Mesenchymal stem cell (in vitro differentiated cells and primary cell): ENCODE measurements around the gene PAOX.

Experiments used
- DNase-seq: peaks from one replicate; pipeline ENCODE4 v3.0.0-alpha.2; 2013
- H2AFZ ChIP-seq: one replicate; pipeline ENCODE4 v1.6.1; 2013; ENCODE audit warnings: low read depth, mild to moderate bottlenecking, control low read depth, inconsistent platforms, low read length, moderate library complexity
- H2AK5ac ChIP-seq: 2 replicates; pipeline ENCODE4 v1.6.1; 2013; ENCODE audit warnings: low read length, moderate library complexity, mild to moderate bottlenecking, inconsistent platforms; ENCODE audit not compliant: severe bottlenecking
- H2BK120ac ChIP-seq: one replicate; pipeline ENCODE4 v1.6.1; 2013; ENCODE audit warnings: low read depth, mild to moderate bottlenecking, inconsistent platforms, low read length, moderate library complexity
- H2BK12ac ChIP-seq, 2 experiments: one replicate each; pipeline ENCODE4 v1.6.1; 2013; ENCODE audit warnings: inconsistent platforms in 2 of 2, low read length in 2 of 2, mild to moderate bottlenecking in 2 of 2, moderate library complexity in 2 of 2, control low read depth in 1 of 2
- H2BK15ac ChIP-seq: one replicate; pipeline ENCODE4 v1.6.1; 2013; ENCODE audit warnings: mild to moderate bottlenecking, low read depth, inconsistent platforms; ENCODE audit not compliant: poor library complexity, severe bottlenecking
- H2BK5ac ChIP-seq: 2 replicates; pipeline ENCODE4 v1.6.1; 2013; ENCODE audit warnings: low read depth, mild to moderate bottlenecking, low read length, control low read depth, inconsistent platforms; ENCODE audit not compliant: poor library complexity, severe bottlenecking
- H3K14ac ChIP-seq, 2 experiments: one replicate each; pipeline ENCODE4 v1.6.1; 2013; ENCODE audit warnings: inconsistent platforms in 2 of 2, low read length in 2 of 2, control low read depth in 1 of 2, mild to moderate bottlenecking in 1 of 2, moderate library complexity in 1 of 2
- H3K18ac ChIP-seq, 2 experiments: one replicate each; pipeline ENCODE4 v1.6.1; 2013; ENCODE audit warnings: inconsistent platforms in 2 of 2, low read length in 2 of 2, control low read depth in 1 of 2, low read depth in 1 of 2, mild to moderate bottlenecking in 1 of 2
- H3K23ac ChIP-seq, 2 experiments: one replicate each; pipeline ENCODE4 v1.6.1; 2013; ENCODE audit warnings: inconsistent platforms in 2 of 2, low read length in 2 of 2, mild to moderate bottlenecking in 2 of 2, moderate library complexity in 2 of 2, control low read depth in 1 of 2
- H3K27ac ChIP-seq: 2 replicates; pipeline ENCODE4 v1.5.1; 2013; ENCODE audit warnings: mild to moderate bottlenecking, moderate library complexity, low read length, control low read depth, inconsistent platforms; ENCODE audit not compliant: poor library complexity, severe bottlenecking
- H3K27me3 ChIP-seq, 2 experiments: 2 replicates each; pipeline versions ENCODE4 v1.6.1 to v1.7.0; 2013; ENCODE audit warnings: low read length in 2 of 2, mild to moderate bottlenecking in 2 of 2, moderate library complexity in 2 of 2, control low read depth in 1 of 2, inconsistent platforms in 1 of 2; ENCODE audit not compliant: control insufficient read depth in 1 of 2, insufficient read depth in 1 of 2
- H3K36me3 ChIP-seq, 2 experiments: 2 replicates each; pipeline versions ENCODE4 v1.6.1 to v1.7.0; 2013; ENCODE audit warnings: low read length in 2 of 2, control low read depth in 1 of 2, inconsistent platforms in 1 of 2, low read depth in 1 of 2, mild to moderate bottlenecking in 1 of 2; ENCODE audit not compliant: insufficient read depth in 2 of 2, control insufficient read depth in 1 of 2
- H3K4ac ChIP-seq, 2 experiments: one replicate each; pipeline ENCODE4 v1.6.1; 2013; ENCODE audit warnings: inconsistent platforms in 2 of 2, low read length in 2 of 2, mild to moderate bottlenecking in 2 of 2, moderate library complexity in 2 of 2, control low read depth in 1 of 2, low read depth in 1 of 2
- H3K4me1 ChIP-seq: 2 replicates; pipeline ENCODE4 v1.6.1; 2013; ENCODE audit warnings: low read depth, low read length, control low read depth; ENCODE audit not compliant: control insufficient read depth, insufficient read depth
- H3K4me2 ChIP-seq: 2 replicates; pipeline ENCODE4 v1.6.1; 2013; ENCODE audit warnings: low read length, mild to moderate bottlenecking, inconsistent platforms; ENCODE audit not compliant: poor library complexity, severe bottlenecking
- H3K4me3 ChIP-seq, 2 experiments: 2 replicates each; pipeline versions ENCODE4 v1.5.1 to v1.7.0; 2013; ENCODE audit warnings: low read length in 2 of 2, mild to moderate bottlenecking in 2 of 2, control low read depth in 1 of 2, low read depth in 1 of 2; ENCODE audit not compliant: insufficient read depth in 1 of 2
- H3K79me1 ChIP-seq: replicated peaks from 2 replicates; pipeline ENCODE4 v1.6.1; 2013; ENCODE audit warnings: mild to moderate bottlenecking, control low read depth, low read length, inconsistent platforms; ENCODE audit not compliant: poor library complexity, severe bottlenecking
- H3K9ac ChIP-seq: 2 replicates; pipeline ENCODE4 v1.7.0; 2013; ENCODE audit warnings: mild to moderate bottlenecking, low read length, moderate library complexity
- H3K9me3 ChIP-seq: 2 replicates; pipeline ENCODE4 v1.7.0; 2013; ENCODE audit warnings: mild to moderate bottlenecking, low read length; ENCODE audit not compliant: control insufficient read depth
- H4K8ac ChIP-seq: one replicate; pipeline ENCODE4 v1.6.1; 2013; ENCODE audit warnings: inconsistent platforms, mild to moderate bottlenecking, low read length, moderate library complexity
- H4K91ac ChIP-seq: one replicate; pipeline ENCODE4 v1.6.1; 2013; ENCODE audit warnings: mild to moderate bottlenecking, low read length, inconsistent platforms
- WGBS: methylation state at CpG from one replicate; pipeline ENCODE4 v1.1.7; 2013; ENCODE audit warnings: mixed read lengths; 5-methylcytosine and 5-hydroxymethylcytosine counted together

PAOX gene

DNA sequence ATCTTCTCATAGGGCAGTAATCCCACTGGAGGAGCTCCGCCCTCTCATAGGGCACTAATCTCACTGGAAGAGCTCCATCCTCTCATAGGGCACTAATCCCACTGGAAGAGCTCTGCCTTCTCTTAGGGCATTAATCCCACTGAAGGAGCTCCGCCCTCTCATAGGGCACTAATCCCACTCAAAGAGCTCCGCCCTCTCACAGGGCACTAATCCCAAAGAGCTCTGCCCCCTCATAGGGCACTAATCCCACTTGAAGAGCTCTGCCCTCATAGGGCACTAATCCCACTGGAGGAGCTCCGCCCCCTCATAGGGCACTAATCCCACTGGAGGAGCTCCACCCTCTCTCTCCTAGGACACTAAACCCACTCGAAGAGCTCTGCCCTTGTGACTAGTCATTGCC is 17.8 kb upstream of the PAOX start:
- H3K27ac ChIP-seq = no peak overlapping the region
- no peak overlapping the region for H2BK15ac ChIP-seq
- peaks cover 11% of the 10 kb centered on the region for H3K79me1 ChIP-seq
- H2BK5ac ChIP-seq = no peak overlapping the region
- DNase-seq = no peak
- no peak overlapping the region for H3K14ac ChIP-seq
- H3K9me3 ChIP-seq = no peaks in the 10 kb centered on the region
- no peak overlapping the region for H3K4me2 ChIP-seq
- no peak overlapping the region for H3K9ac ChIP-seq
- H3K4ac ChIP-seq = no peak overlapping the region
- H3K4me1 ChIP-seq = peaks cover 16% of the 10 kb centered on the region
- H4K91ac ChIP-seq = no peak overlapping the region
- H3K27me3 ChIP-seq = peaks cover 0 to 7% of the 10 kb centered on the region in 2 experiments
- H2BK12ac ChIP-seq = no peak overlapping the region
- H3K36me3 ChIP-seq = peaks cover 42 to 43% of the 10 kb centered on the region in 2 experiments
- H3K4me3 ChIP-seq = no peak overlapping the region
- no peak overlapping the region for H4K8ac ChIP-seq
- no peak overlapping the region for H2BK120ac ChIP-seq
- H2AFZ ChIP-seq = no peak overlapping the region
- no peak overlapping the region for H3K18ac ChIP-seq
- WGBS = 95% methylated on average over 4 of the region's 5 CpGs
- no peak overlapping the region for H2AK5ac ChIP-seq
- no peak overlapping the region for H3K23ac ChIP-seq

DNA sequence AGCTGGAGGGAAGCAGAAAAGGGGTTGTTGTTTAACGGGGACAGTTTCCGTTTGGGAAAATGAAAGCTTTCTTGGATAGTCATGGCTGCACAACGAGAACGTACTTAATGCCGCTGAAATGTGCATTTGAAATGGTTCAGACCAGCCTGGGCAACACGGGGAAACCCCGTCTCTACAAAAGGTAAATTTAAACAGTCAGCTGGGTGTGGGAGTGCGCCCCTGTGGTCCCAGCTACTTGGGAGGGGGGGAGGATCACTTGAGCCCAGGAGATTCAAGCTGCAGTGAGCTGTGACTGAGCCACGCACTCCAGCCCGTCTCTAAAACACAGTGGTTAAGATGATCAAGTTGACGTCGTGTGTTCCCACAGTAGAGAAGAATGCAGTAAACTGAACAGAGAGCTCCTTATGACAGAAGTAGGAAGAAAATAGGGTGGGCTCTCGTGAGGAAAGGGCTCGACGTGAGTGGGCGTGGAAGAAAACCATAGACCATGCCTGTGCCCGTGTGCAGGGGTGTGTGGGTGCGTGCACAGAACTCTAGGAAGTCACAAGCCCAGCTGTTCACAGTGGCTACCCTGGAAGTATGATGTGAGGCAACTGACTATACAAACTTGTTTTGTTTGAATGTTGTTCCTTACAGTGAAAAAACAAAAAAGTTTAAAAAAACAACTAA is 17.2 kb upstream of the PAOX start:
- Histone ChIP-seq H3K14ac (no peak overlapping the region), H3K79me1 (peaks cover 9% of the 10 kb centered on the region), H3K18ac (no peak overlapping the region), H3K4me2 (no peak overlapping the region), H3K9me3 (no peaks in the 10 kb centered on the region), H4K91ac (no peak overlapping the region), H3K27me3 (no peaks in the 10 kb centered on the region), H2BK120ac (no peak overlapping the region), H2AK5ac (no peak overlapping the region), H3K9ac (no peak overlapping the region), H3K4ac (no peak overlapping the region), H2BK15ac (no peak overlapping the region), H2BK5ac (no peak overlapping the region), H4K8ac (no peak overlapping the region), H3K23ac (no peak overlapping the region), H3K27ac (no peak overlapping the region), H2AFZ (no peak overlapping the region), H2BK12ac (no peak overlapping the region), H3K4me1 (peaks cover 9% of the 10 kb centered on the region), H3K36me3 (peaks cover 47 to 50% of the 10 kb centered on the region in 2 experiments), H3K4me3 (no peak overlapping the region)
- DNase-seq = no peak
- WGBS = 91% methylated on average over 18 of the region's 18 CpGs

DNA sequence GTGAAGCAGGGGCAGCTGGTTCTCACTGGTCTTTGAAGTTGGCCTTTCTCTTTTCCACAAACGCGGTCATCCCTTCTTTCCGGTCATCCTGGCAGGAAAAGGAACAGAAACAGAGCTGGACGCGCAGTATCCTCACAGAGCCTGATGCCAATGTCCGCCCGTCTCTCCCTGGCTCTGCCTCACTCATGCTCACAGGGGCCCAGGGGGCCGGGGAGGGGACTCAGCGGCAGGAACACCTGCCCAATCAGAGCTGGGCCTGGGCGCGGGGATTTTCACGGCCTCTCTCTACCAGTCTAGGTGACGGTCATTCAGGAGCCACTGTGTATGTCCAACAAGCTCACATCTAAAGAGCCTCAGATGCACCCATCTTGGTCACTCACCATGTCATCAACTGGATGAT is 16.2 kb upstream of the PAOX start:
- Histone ChIP-seq H3K23ac (no peak overlapping the region), H2BK15ac (no peak overlapping the region), H3K36me3 (peaks cover 49 to 52% of the 10 kb centered on the region in 2 experiments), H4K8ac (no peak overlapping the region), H4K91ac (no peak overlapping the region), H3K14ac (no peak overlapping the region), H2BK120ac (no peak overlapping the region), H3K4ac (no peak overlapping the region), H3K79me1 (peaks cover 10% of the 10 kb centered on the region), H3K9me3 (no peaks in the 10 kb centered on the region), H3K4me3 (no peak overlapping the region), H2BK5ac (no peak overlapping the region), H2AFZ (no peak overlapping the region), H2AK5ac (no peak overlapping the region), H3K4me2 (no peak overlapping the region), H2BK12ac (no peak overlapping the region), H3K4me1 (peaks cover 2% of the 10 kb centered on the region), H3K27ac (no peak overlapping the region), H3K27me3 (no peaks in the 10 kb centered on the region), H3K9ac (no peak overlapping the region), H3K18ac (no peak overlapping the region)
- 98% methylated on average over 13 of the region's 13 CpGs for WGBS
- DNase-seq = no peak

DNA sequence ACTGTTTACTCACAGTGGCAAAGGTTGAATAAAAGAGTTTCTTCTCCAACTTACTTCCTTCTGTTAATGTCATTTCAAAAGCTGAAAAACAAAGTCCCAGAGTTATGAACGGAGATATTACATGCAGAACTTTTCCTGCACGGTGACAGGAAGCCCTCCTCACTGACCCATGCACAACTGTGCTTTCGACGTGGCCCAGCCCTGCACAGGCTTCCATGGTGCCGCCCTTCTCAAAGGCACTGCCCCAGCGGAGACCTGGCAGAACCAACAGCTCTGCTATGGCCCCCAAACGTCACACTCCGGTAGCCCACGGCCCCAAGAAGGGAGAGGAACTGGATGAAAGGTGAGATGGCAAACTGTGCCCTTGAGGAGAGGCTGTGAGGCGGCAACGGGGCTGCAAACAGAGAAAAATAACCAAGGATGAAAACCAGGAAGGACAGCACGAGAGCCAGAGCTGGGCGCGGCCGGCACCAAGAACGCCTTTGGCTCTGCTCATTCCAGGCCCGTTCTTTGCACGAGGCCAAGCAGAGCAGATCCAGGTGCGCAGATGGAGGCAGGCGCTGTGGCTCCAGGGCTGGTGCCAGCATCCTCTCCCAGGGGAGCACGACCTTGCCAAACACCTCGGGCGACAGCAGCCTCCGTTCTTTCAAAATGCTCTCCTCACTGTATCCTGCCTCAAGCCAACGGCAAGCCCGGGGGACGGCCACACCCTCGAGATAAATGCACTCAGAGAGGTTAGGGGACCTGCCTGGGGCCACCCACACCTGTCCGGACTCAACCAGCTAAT is 14.2 kb upstream of the PAOX start:
- Histone ChIP-seq H2AK5ac (no peak overlapping the region), H3K27ac (no peak overlapping the region), H3K23ac (no peak overlapping the region), H3K27me3 (no peaks in the 10 kb centered on the region), H2BK5ac (no peak overlapping the region), H3K9ac (no peak overlapping the region), H4K8ac (no peak overlapping the region), H3K4ac (no peak overlapping the region), H2AFZ (no peak overlapping the region), H2BK12ac (no peak overlapping the region), H3K4me1 (no peaks in the 10 kb centered on the region), H2BK120ac (no peak overlapping the region), H2BK15ac (no peak overlapping the region), H3K79me1 (peaks cover 22% of the 10 kb centered on the region), H3K14ac (no peak overlapping the region), H4K91ac (no peak overlapping the region), H3K18ac (no peak overlapping the region), H3K4me3 (no peak overlapping the region), H3K36me3 (peaks cover 68 to 71% of the 10 kb centered on the region in 2 experiments), H3K4me2 (no peak overlapping the region), H3K9me3 (no peaks in the 10 kb centered on the region)
- WGBS = 97% methylated on average over 29 of the region's 29 CpGs
- DNase-seq = no peak
